Motor neuron (in vitro differentiated cells): ENCODE data around the gene USHBP1. TPM values are rescaled to one million over a fixed set of nuclear protein-coding genes. Genes with fewer than 3 reads are reported as not detected.
"Not testable (repeated sequence)": the region's sequence is repeated elsewhere in the genome, so short reads cannot be mapped to it uniquely, and the experiment has no call there.

ENCODE experiments used
- ATAC-seq, 8 experiments: fragments of 200-7000 bp; cut with Tn5 transposase; replicated peaks in 6 of 8; 2 replicates each; pipeline ENCODE4 v1.8.0; 2021; ENCODE audit warnings: mild to moderate bottlenecking in 8 of 8, moderate library complexity in 8 of 8
- H3K27ac ChIP-seq, 2 donors: fragments of 250-450 bp; sonication (Bioruptor Pico); 2 replicates each; pipeline ENCODE4 v1.9.0; 2021; ENCODE audit warnings: antibody characterized with exemption in 2 of 2, mild to moderate bottlenecking in 2 of 2, moderate library complexity in 1 of 2
- H3K4me1 ChIP-seq, 2 donors: fragments of 250-450 bp; sonication (Bioruptor Pico); replicated peaks in 1 of 2; 2 replicates each; pipeline ENCODE4 v1.6.1; 2021; ENCODE audit warnings: antibody characterized with exemption in 2 of 2, mild to moderate bottlenecking in 2 of 2, moderate library complexity in 1 of 2
- H3K4me3 ChIP-seq, 5 donors: fragments of 250-450 bp; sonication (Bioruptor Pico); 2 replicates each; pipeline ENCODE4 v1.9.0; 2021; ENCODE audit warnings: antibody characterized with exemption in 5 of 5, mild to moderate bottlenecking in 5 of 5, moderate library complexity in 4 of 5
- WGBS, 10 experiments: fragments of 450-650 bp; shearing (Covaris generic); methylation state at CpG; one replicate each; pipeline ENCODE4 v1.0.0; 2022; 5-methylcytosine and 5-hydroxymethylcytosine counted together
- in situ Hi-C, 9 experiments: fragments of 400-800 bp; cut with MboI; loops; one replicate each; pipeline ENCODE4 v1.15.0; 2021; ENCODE audit warnings: low sequenced_read_pairs in 9 of 9, low pct_unique_long_range_greater_than_20kb in 2 of 9; ENCODE audit not compliant: unreplicated experiment in 9 of 9
- total RNA-seq, 8 experiments: library from RNA; unstranded; fragments of 300-600 nt; gene quantifications; 2 replicates each; pipeline versions ENCODE4 v1.2.3 to v1.2.4, GENCODE V29; 2022

Gene USHBP1
- total RNA-seq, 8 experiments from 2014 or later = 0.07 to 0.59 (median 0.27) TPM; not detected in 1

GRCh38 chr19:17274892-17275291, 10.3 kb upstream of the USHBP1 start:
- not testable (repeated sequence) for H3K27ac ChIP-seq, H3K4me3 ChIP-seq, ATAC-seq, H3K4me1 ChIP-seq
- in situ Hi-C loops = loop anchor here in 5 of 9 experiments (25.0 kb wide), 1 partner anchor 213 kb away; no protein-coding TSS in a partner anchor
- 83 to 100% (median 100%) methylated on average over 1 to 3 of the region's 3 CpGs; no CpG with 5 or more reads in 4 of the 10 experiments for WGBS, 10 experiments

- Histone ChIP-seq H3K27ac (no peak overlapping the region), H3K4me1 (peaks cover 4% of the 10 kb centered on the region in 2 donors), H3K4me3 (no peak overlapping the region)
- ATAC-seq = no peak
- 67 to 100% (median 91%) methylated on average over 1 to 4 of the region's 13 CpGs; no CpG with 5 or more reads in 4 of the 10 experiments for WGBS, 10 experiments
- in situ Hi-C loops = no loop called here
Observed at GRCh38 chr19:17268754-17269153, 4.2 kb upstream of the USHBP1 start.

- Histone ChIP-seq H3K4me1 (peaks cover 4% of the 10 kb centered on the region in 2 donors), H3K27ac (peak within 1 kb of the TSS; percentile 70 to 90), H3K4me3 (peak within 1 kb of the TSS; percentile 58 to 88 (median 79))
- WGBS, 10 experiments = 0 to 20% (median 0%) methylated on average over 1 to 16 of the region's 27 CpGs; no CpG with 5 or more reads in 1 of the 10 experiments
- ATAC-seq = peak; percentile 93 to 97 (median 95)
- in situ Hi-C loops = no loop called here
Observed at GRCh38 chr19:17266975-17267788, 2.6 kb upstream of the USHBP1 start, which contains the start of gene BABAM1. Gene BABAM1, plus strand, starts transcription at chr19:17267443. Its CDS starts 1,364 bp downstream, at chr19:17268807.

DNA sequence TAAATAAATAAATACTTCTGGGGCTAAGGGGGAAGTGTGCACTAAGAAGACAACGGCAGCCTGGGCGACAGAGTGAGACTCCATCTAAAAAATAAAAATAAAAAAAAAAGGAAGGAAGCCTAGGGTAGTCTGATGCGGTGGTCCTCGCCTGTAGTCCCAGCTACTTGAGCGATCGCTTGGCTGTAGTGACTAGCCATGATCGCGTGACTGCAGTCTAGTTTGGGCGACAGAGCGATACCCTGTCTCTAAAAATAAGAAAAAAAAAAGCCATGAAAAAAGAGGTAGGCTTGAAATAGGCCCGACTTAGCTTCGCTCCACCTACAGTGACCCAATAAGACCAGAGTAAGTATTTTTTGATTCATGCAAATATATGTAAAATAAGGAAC, 2.0 kb upstream of the USHBP1 start:
- in situ Hi-C loops = no loop called here
- WGBS, 10 experiments = 72 to 100% (median 88%) methylated on average over 4 to 12 of the region's 12 CpGs
- H3K4me1 ChIP-seq = peaks cover 4% of the 10 kb centered on the region in 2 donors
- no peak overlapping the region for H3K4me3 ChIP-seq
- H3K27ac ChIP-seq = peak overlapping the region in 1 of 2 donors; percentile 5
- ATAC-seq = no peak

GRCh38 chr19:17266026-17266425, 1.5 kb upstream of the USHBP1 start:
- in situ Hi-C loops = no loop called here
- Histone ChIP-seq H3K4me3 (no peak overlapping the region), H3K27ac (no peak overlapping the region), H3K4me1 (peaks cover 4% of the 10 kb centered on the region in 2 donors)
- no peak for ATAC-seq
- 68 to 100% (median 91%) methylated on average over 2 to 7 of the region's 7 CpGs; no CpG with 5 or more reads in 1 of the 10 experiments for WGBS, 10 experiments

DNA sequence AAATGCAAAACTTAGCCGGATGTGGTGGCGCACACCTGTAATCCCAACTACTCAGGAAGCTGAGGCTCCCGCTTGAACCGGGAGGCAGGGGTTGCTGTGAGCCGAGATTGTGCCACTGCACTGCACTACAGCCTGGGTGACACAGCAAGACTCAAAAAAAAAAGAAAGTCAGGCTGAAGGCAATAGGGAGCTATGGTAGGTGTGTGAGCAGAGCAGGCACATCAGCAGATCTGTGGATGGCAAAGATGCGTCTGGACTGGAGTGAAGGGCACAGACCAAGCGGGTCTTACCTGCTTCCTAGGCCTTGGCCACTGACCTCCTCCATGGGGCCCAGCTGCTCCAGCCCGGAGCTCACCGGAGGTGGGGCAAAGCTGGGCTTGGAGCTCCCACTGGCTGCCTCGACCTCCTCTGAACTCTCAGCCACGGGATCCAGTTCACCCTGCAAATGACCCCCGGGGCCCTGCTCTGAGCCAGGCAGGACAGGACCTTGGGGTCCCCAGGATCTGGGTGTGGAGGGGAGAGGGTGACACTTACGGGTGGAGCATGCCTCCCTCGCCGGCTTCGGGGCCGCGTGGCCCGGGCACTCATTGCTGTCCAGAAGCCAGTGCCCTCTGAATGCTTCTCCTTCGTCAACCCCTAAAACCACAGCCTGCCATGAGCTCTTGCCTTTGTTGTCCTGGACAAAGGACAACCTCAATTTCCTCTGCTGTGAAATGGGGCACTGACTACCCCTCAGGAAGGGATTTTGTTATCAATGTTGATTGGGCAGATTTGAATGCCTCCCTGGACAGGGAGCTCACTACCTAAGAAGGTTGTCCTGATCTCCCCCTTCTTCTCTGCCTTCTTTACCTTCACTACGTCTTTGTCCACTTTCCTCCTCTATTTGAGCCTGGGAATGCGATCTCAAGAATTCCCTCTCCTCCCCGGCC, 569 bp downstream of the USHBP1 start:
- no peak overlapping the region for H3K27ac ChIP-seq
- no peak overlapping the region for H3K4me3 ChIP-seq
- WGBS, 10 experiments = 71 to 98% (median 86%) methylated on average over 1 to 12 of the region's 23 CpGs; no CpG with 5 or more reads in 2 of the 10 experiments

GRCh38 chr19:17262557-17262956, 2.0 kb downstream of the USHBP1 start:
- Histone ChIP-seq H3K27ac (no peak overlapping the region), H3K4me1 (peaks cover 4% of the 10 kb centered on the region in 2 donors), H3K4me3 (no peak overlapping the region)
- no peak for ATAC-seq
- in situ Hi-C loops = no loop called here
- WGBS, 10 experiments = 20 to 77% (median 72%) methylated on average over 1 to 9 of the region's 16 CpGs; no CpG with 5 or more reads in 6 of the 10 experiments

More for the DNA sequence above, 569 bp downstream of the USHBP1 start:
- in situ Hi-C loops = no loop called here
- ATAC-seq = no peak
- H3K4me1 ChIP-seq = peaks cover 4% of the 10 kb centered on the region in 2 donors

DNA sequence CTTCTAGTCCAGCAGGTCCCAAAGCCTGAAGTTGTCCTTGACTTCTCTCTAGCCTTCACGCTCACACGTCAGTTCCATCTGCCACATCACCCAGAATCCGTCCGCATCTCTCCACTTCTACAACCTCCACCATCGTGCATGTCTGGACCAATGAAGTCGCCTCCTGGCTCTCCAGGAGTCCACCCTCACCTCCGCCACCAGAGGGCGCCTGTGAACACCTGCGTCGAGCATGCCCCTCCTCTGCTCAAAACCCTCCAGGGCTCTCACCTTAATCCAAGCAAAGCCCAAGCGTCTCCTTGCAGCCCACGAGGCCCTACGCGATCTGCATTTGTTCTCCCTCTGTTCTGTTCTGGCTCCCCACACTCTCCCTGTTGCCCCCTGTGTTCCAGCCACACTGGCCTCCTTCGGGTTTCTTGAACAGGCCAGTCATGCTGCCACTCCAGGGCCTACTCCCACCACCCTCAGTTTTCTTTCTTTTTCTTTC, 3.7 kb downstream of the USHBP1 start:
- ATAC-seq = peak in 7 of 8 experiments; percentile 40 to 100 (median 98)
- no peak overlapping the region for H3K4me3 ChIP-seq
- WGBS, 10 experiments = 0 to 43% (median 17%) methylated on average over 1 to 14 of the region's 15 CpGs; no CpG with 5 or more reads in 1 of the 10 experiments
- in situ Hi-C loops = no loop called here
- H3K27ac ChIP-seq = no peak overlapping the region
- H3K4me1 ChIP-seq = no peaks in the 10 kb centered on the region

DNA sequence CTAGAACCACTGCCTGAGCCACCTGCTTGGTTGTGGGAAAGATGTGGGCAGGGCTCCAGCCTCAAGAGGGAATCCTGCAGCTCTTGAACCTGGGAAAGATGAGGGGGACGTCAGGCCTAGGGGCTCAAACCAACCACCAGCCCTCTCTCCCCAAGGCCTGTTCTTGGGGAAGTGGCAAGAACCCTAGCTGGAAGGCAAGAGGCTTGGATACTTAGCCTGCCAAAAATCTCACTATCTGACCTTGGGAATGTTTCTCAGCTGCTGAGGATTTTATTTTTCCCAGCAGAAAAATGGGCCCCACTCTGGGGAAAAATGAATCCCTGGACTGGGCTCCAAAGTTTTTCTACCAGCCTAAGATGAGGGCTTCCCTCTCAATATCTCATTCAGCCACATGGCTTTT, 4.6 kb downstream of the USHBP1 start:
- no peak overlapping the region for H3K27ac ChIP-seq
- ATAC-seq = no peak
- H3K4me1 ChIP-seq = no peaks in the 10 kb centered on the region
- H3K4me3 ChIP-seq = no peak overlapping the region
- in situ Hi-C loops = no loop called here
- WGBS, 10 experiments = 20 to 56% methylated on average over 1 of the region's 1 CpG; no CpG with 5 or more reads in 8 of the 10 experiments

- WGBS, 10 experiments = 43 to 90% (median 83%) methylated on average over 2 to 4 of the region's 9 CpGs; no CpG with 5 or more reads in 2 of the 10 experiments
- no peak for ATAC-seq
- H3K4me1 ChIP-seq = no peaks in the 10 kb centered on the region
- in situ Hi-C loops = no loop called here
- H3K27ac ChIP-seq = no peak overlapping the region
- no peak overlapping the region for H3K4me3 ChIP-seq
Observed at GRCh38 chr19:17259118-17259780, 5.3 kb downstream of the USHBP1 start.

DNA sequence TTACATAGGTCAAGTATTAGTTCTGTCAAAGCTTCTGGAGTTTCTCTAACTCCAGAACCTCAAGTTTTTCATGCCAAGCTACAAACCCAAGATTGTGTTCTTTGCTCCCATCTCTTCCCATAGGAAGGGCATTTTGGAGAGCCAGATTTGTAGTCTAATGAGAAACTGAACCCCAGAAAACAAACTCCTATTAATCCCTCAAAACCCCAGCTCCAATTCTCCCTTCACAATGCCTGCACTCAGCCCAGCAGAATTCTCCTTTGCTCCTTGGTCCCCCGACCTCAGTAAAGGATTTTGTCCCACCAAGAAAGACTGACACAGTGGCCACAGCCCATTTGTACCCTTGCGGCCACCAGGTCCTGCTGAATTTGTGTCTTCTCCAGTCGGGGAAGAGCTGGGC, 8.4 kb downstream of the USHBP1 start:
- no peak overlapping the region for H3K27ac ChIP-seq
- ATAC-seq = no peak
- H3K4me3 ChIP-seq = no peak overlapping the region
- H3K4me1 ChIP-seq = no peaks in the 10 kb centered on the region
- in situ Hi-C loops = no loop called here
- 0 to 83% (median 55%) methylated on average over 1 to 2 of the region's 3 CpGs; no CpG with 5 or more reads in 4 of the 10 experiments for WGBS, 10 experiments

GRCh38 chr19:17255150-17255621, 9.4 kb downstream of the USHBP1 start:
- 20 to 100% (median 83%) methylated on average over 1 to 5 of the region's 18 CpGs; no CpG with 5 or more reads in 3 of the 10 experiments for WGBS, 10 experiments
- Histone ChIP-seq H3K4me1 (no peaks in the 10 kb centered on the region), H3K4me3 (no peak overlapping the region), H3K27ac (no peak overlapping the region)
- ATAC-seq = no peak
- in situ Hi-C loops = no loop called here
